Measurements from ENCODE around the gene FLT1. TPM values are rescaled to one million over a fixed set of nuclear protein-coding genes. Genes with fewer than 3 reads are reported as not detected.

Gene FLT1
- total and polyA plus RNA-seq, 2 of the 13 experiments (the other 11 are each of a cell fraction or from before 2014, with no cell fraction given): 0.02 TPM; not detected in 1

- no peak for TF ChIP-seq ZNF609 (CRISPR knock-in tag; IDR thresholded peaks at IDR 0.05; ENCODE audit: borderline replicate concordance)
- no peak for TF ChIP-seq USF2 (IDR thresholded peaks at IDR 0.05; ENCODE audit: low read depth, low read length)
- TF ChIP-seq USF2 (CRISPR knock-in tag; IDR thresholded peaks at IDR 0.05; ENCODE audit: borderline replicate concordance): no peak
- TF ChIP-seq NPAS2 (CRISPR knock-in tag; IDR thresholded peaks at IDR 0.05; ENCODE audit: borderline replicate concordance): no peak
- TF ChIP-seq NFE2L2 (IDR thresholded peaks at IDR 0.05; ENCODE audit: low read length): no peak
- no peak for TF ChIP-seq SOX5 (CRISPR knock-in tag; IDR thresholded peaks at IDR 0.05; ENCODE audit: borderline replicate concordance)
- no peak for TF ChIP-seq CC2D1A (CRISPR knock-in tag; IDR thresholded peaks at IDR 0.05)
Observed at GRCh38 chr13:28495538-28496187, 735 bp upstream of the FLT1 start (continued).
